ENCODE data around the gene ADAMTS10.

DNA sequence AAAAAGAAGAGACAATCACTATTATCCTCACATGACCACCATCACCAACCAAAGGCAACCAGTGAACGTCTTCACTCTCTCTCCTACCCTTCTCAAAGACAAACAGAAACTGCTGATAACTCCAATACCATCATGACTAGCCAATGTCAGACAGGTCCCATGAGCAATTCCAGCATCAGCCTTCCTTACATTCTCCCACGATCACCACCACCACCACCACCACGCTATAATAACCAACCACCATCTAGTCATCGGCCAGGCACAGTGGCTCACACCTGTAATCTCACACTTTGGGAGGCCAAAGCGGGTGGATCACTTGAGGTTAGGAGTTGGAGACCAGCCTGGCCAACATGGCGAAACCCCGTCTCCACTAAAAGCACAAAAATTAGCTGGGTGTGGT, 37.2 kb downstream of the ADAMTS10 start:
- TF ChIP-seq SIN3A (IDR thresholded peaks at IDR 0.05; ENCODE audit: low read depth, low read length) (no peak), SMARCA5 (IDR thresholded peaks at IDR 0.05) (no peak), YY1 (IDR thresholded peaks at IDR 0.05; ENCODE audit: low read depth, low read length) (no peak), TAF1 (IDR thresholded peaks at IDR 0.05; ENCODE audit: borderline replicate concordance, low read depth, low read length) (no peak)
